Adrenal gland (tissue), 12 donors: ENCODE data around the gene EGLN3. TPM values are rescaled to one million over a fixed set of nuclear protein-coding genes. Genes with fewer than 3 reads are reported as not detected.

Experiments used
- DNase-seq, 7 donors: peaks; one replicate each; pipeline ENCODE4 v3.0.0-alpha.2; 2019 to 2020
- H3K27ac ChIP-seq, 5 donors: fragments of 200-600 bp; sonication (generic) in 4 of 5; 1 replicate in 3 of 5; 2 replicates in 2 of 5; pipeline versions ENCODE4 v1.5.1 to v1.8.0; 2016 to 2020; ENCODE audit warnings: mild to moderate bottlenecking in 1 of 5
- H3K27me3 ChIP-seq: fragments of 200-600 bp; 2 replicates; pipeline ENCODE4 v1.8.0; 2021
- H3K36me3 ChIP-seq, 2 donors: fragments of 200-600 bp; replicated peaks in 1 of 2; 1 replicate in 1 of 2; 2 replicates in 1 of 2; pipeline versions ENCODE4 v1.5.1 to v1.8.0; 2018 to 2022
- H3K4me1 ChIP-seq, 2 donors: fragments of 200-600 bp; replicated peaks in 1 of 2; 1 replicate in 1 of 2; 2 replicates in 1 of 2; pipeline versions ENCODE4 v1.5.1 to v1.8.0; 2018 to 2021
- H3K4me3 ChIP-seq, 4 donors: fragments of 200-600 bp; sonication (generic) in 3 of 4; one replicate each; pipeline ENCODE4 v1.5.1; 2016 to 2018
- H3K9me3 ChIP-seq, 3 donors: fragments of 200-600 bp; sonication (generic) in 1 of 3; replicated peaks in 1 of 3; 1 replicate in 2 of 3; 2 replicates in 1 of 3; pipeline versions ENCODE4 v1.5.1 to v1.8.0; 2016 to 2021
- CTCF ChIP-seq, 6 experiments: fragments of 450-650 bp in 4 of 6; fragments of 200-600 bp in 2 of 6; sonication (generic) in 1 of 6; IDR thresholded peaks; 1 replicate in 5 of 6; 2 replicates in 1 of 6; pipeline versions ENCODE4 v1.5.1 to v1.8.0; 2016 to 2021; ENCODE audit warnings: antibody characterized with exemption in 6 of 6, mild to moderate bottlenecking in 2 of 6, moderate library complexity in 1 of 6
- POLR2A ChIP-seq, 2 donors: fragments of 450-650 bp; IDR thresholded peaks; one replicate each; pipeline ENCODE4 v1.6.1; 2017; ENCODE audit warnings: antibody characterized with exemption in 2 of 2, mild to moderate bottlenecking in 2 of 2, moderate library complexity in 1 of 2
- WGBS, 4 donors: extraction: QIAGEN DNeasy Blood & Tissue Kit in 2 of 4; methylation state at CpG; one replicate each; pipeline versions ENCODE4 v1.1.5 to v1.1.7; 2013 to 2017; 5-methylcytosine and 5-hydroxymethylcytosine counted together
- intact Hi-C, 2 donors: fragments of 100-400 bp; cut with DNase I; formaldehyde crosslinking; loops; one replicate each; pipeline versions ENCODE4 v1.14.1 to v1.15.0; 2022 to 2023
- polyA plus RNA-seq, 3 donors: library from polyadenylated mRNA; stranded (reverse); fragments of 200-250 nt in 2 of 3; fragments of 350-450 nt in 1 of 3; fragmentation: Illumina TruSeq in 1 of 3; extraction: RNeasy Lipid Tissue Mini Kit (QIAGEN cat#74804) in 1 of 3; gene quantifications; one replicate each; pipeline ENCODE4 v1.2.3, GENCODE V29; 2013 to 2014
- total RNA-seq, 9 donors: library from RNA; depleted of rRNA in 4 of 9; stranded (reverse); fragments of >200 nt in 4 of 9; fragments of 120-200 nt in 1 of 9; fragmentation: NEBNext Ultra II Directional in 1 of 9; extraction: Animal tissue kit (Norgen Biotek cat#: 25700) in 1 of 9; gene quantifications; one replicate each; pipeline versions ENCODE4 v1.1.0 to v1.2.4, GENCODE V29; 2013 to 2023
- donor health status: healthy with polysubstance abuse.
- donor health status: Bipolar disorder and iron deficiency.
- donor health status: DM: yes; HTN: yes; CAD: no.
- donor health status: DM: no; HTN: no; CAD: no.
- donor health status: DM: no; HTN: no; CAD: no.
- donor health status: DM: yes; HTN: yes; CAD: no.

EGLN3 gene
- total and polyA plus RNA-seq, 12 donors, result 0.18 to 7.4 (median 0.78) TPM

GRCh38 chr14:33940561-33941011 is 10.3 kb downstream of the EGLN3 start:
- Histone ChIP-seq H3K4me3 (no peak overlapping the region), H3K9me3 (no peaks in the 10 kb centered on the region), H3K36me3 (no peaks in the 10 kb centered on the region), H3K4me1 (peaks cover 0 to 6% of the 10 kb centered on the region in 2 donors), H3K27ac (no peak overlapping the region), H3K27me3 (peaks cover 7% of the 10 kb centered on the region)
- no peak for DNase-seq
- WGBS, 4 donors, result 54 to 76% (median 66%) methylated on average over 5 of the region's 5 CpGs
- TF ChIP-seq CTCF (IDR thresholded peaks at IDR 0.05) (no peak), POLR2A (IDR thresholded peaks at IDR 0.05) (no peak)
- intact Hi-C loops, result no loop called here

GRCh38 chr14:33938131-33938949 is 12.5 kb downstream of the EGLN3 start:
- H3K9me3 ChIP-seq, result no peaks in the 10 kb centered on the region
- H3K4me3 ChIP-seq, result peak overlapping the region in 1 of 4 donors; percentile 7
- intact Hi-C loops, result no loop called here
- DNase-seq, result peak; percentile 22 to 79 (median 57)
- H3K36me3 ChIP-seq, result no peaks in the 10 kb centered on the region
- H3K4me1 ChIP-seq, result peaks cover 0 to 6% of the 10 kb centered on the region in 2 donors
- H3K27me3 ChIP-seq, result peaks cover 7% of the 10 kb centered on the region
- no peak overlapping the region for H3K27ac ChIP-seq
- 13 to 19% (median 16%) methylated on average over 12 to 20 of the region's 20 CpGs for WGBS, 4 donors
- no peak for TF ChIP-seq POLR2A (IDR thresholded peaks at IDR 0.05)
- no peak for TF ChIP-seq CTCF (IDR thresholded peaks at IDR 0.05)

- no peak overlapping the region for H3K27ac ChIP-seq
- 53 to 58% (median 56%) methylated on average over 2 of the region's 2 CpGs for WGBS, 4 donors
These were observed 14.5 kb downstream of the EGLN3 start for GRCh38 chr14:33936391-33936790.

GRCh38 chr14:33934938-33935337 is 15.9 kb downstream of the EGLN3 start:
- intact Hi-C loops, result no loop called here
- Histone ChIP-seq H3K4me1 (peaks cover 0 to 6% of the 10 kb centered on the region in 2 donors), H3K9me3 (no peaks in the 10 kb centered on the region), H3K36me3 (no peaks in the 10 kb centered on the region), H3K4me3 (no peak overlapping the region), H3K27ac (no peak overlapping the region), H3K27me3 (peaks cover under 1% of the 10 kb centered on the region)
- no peak for DNase-seq
- TF ChIP-seq POLR2A (IDR thresholded peaks at IDR 0.05), result no peak
- no peak for TF ChIP-seq CTCF (IDR thresholded peaks at IDR 0.05)
- 72 to 92% (median 86%) methylated on average over 5 of the region's 5 CpGs for WGBS, 4 donors

More at GRCh38 chr14:33936391-33936790, 14.5 kb downstream of the EGLN3 start:
- H3K9me3 ChIP-seq, result no peaks in the 10 kb centered on the region
- H3K27me3 ChIP-seq, result peaks cover 7% of the 10 kb centered on the region
- H3K4me3 ChIP-seq, result no peak overlapping the region
- H3K36me3 ChIP-seq, result no peaks in the 10 kb centered on the region
- DNase-seq, result no peak
- TF ChIP-seq CTCF (IDR thresholded peaks at IDR 0.05) (no peak), POLR2A (IDR thresholded peaks at IDR 0.05) (no peak)
- H3K4me1 ChIP-seq, result peaks cover 0 to 6% of the 10 kb centered on the region in 2 donors
- intact Hi-C loops, result no loop called here
